Fibroblast of the conjunctiva (primary cell): Measurements from ENCODE around the gene MEF2C.

Experiments
- DNase-seq: peaks from one replicate; pipeline ENCODE4 v3.0.0-alpha.2; 2010; ENCODE audit warnings: low read depth

Gene MEF2C

GRCh38 chr5:88672644-88673252 lies 210.2 kb downstream of the MEF2C start:
- DNase-seq, result no peak

- no peak for DNase-seq
These were observed 211.2 kb downstream of the MEF2C start for GRCh38 chr5:88671505-88672499.

- no peak for DNase-seq
These were observed 211.9 kb downstream of the MEF2C start for GRCh38 chr5:88671106-88671504.

GRCh38 chr5:88670461-88670860 lies 212.5 kb downstream of the MEF2C start:
- no peak for DNase-seq

GRCh38 chr5:88669371-88670050 lies 213.5 kb downstream of the MEF2C start:
- DNase-seq, result no peak

GRCh38 chr5:88667496-88668201 lies 215.3 kb downstream of the MEF2C start:
- DNase-seq, result no peak
